Tibial nerve (tissue), 4 donors: Measurements from ENCODE around the gene DEGS2. TPM values are rescaled to one million over a fixed set of nuclear protein-coding genes. Genes with fewer than 3 reads are reported as not detected.

Experiments
- DNase-seq, 2 donors: peaks; one replicate each; pipeline ENCODE4 v3.0.0-alpha.2; 2019; ENCODE audit warnings: low spot score in 2 of 2
- H3K27ac ChIP-seq, 4 donors: fragments of 200-600 bp; sonication (generic) in 3 of 4; one replicate each; pipeline ENCODE4 v1.5.1; 2017 to 2019; ENCODE audit warnings: mild to moderate bottlenecking in 1 of 4
- H3K27me3 ChIP-seq, 2 donors: fragments of 200-600 bp; sonication (generic) in 1 of 2; one replicate each; pipeline versions ENCODE4 v1.5.1 to v1.6.0; 2017 to 2019
- H3K36me3 ChIP-seq, 3 donors: fragments of 200-600 bp; sonication (generic); one replicate each; pipeline ENCODE4 v1.5.1; 2018 to 2019
- H3K4me1 ChIP-seq, 4 donors: fragments of 200-600 bp; sonication (generic) in 3 of 4; one replicate each; pipeline ENCODE4 v1.5.1; 2017 to 2019
- H3K4me3 ChIP-seq, 4 donors: fragments of 200-600 bp; sonication (generic) in 3 of 4; one replicate each; pipeline ENCODE4 v1.5.1; 2017 to 2019; ENCODE audit warnings: mild to moderate bottlenecking in 1 of 4, moderate library complexity in 1 of 4
- H3K9me3 ChIP-seq, 4 donors: fragments of 200-600 bp; sonication (generic) in 3 of 4; one replicate each; pipeline ENCODE4 v1.5.1; 2017 to 2019
- EP300 ChIP-seq, 2 donors: sonication (generic); formaldehyde crosslinking; IDR thresholded peaks; one replicate each; pipeline ENCODE4 v1.6.1; 2017; ENCODE audit warnings: antibody characterized with exemption in 2 of 2, mild to moderate bottlenecking in 1 of 2
- POLR2A ChIP-seq, 2 donors: fragments of 450-650 bp; IDR thresholded peaks; one replicate each; pipeline ENCODE4 v1.6.1; 2017; ENCODE audit warnings: antibody characterized with exemption in 2 of 2, mild to moderate bottlenecking in 2 of 2, moderate library complexity in 2 of 2
- WGBS, 2 donors: methylation state at CpG; one replicate each; pipeline ENCODE4 v1.1.5; 2018; 5-methylcytosine and 5-hydroxymethylcytosine counted together
- total RNA-seq, 4 donors: library from RNA; depleted of rRNA; stranded (reverse); fragments of >200 nt; gene quantifications; one replicate each; pipeline ENCODE4 v1.1.0, GENCODE V29; 2016
- TF ChIP-seq, protein P1 (sequence below), 5 experiments: fragments of 200-600 bp in 3 of 5; fragments of 450-650 bp in 2 of 5; sonication (generic) in 3 of 5; IDR thresholded peaks; one replicate each; pipeline ENCODE4 v1.5.1; 2016 to 2019; ENCODE audit warnings: antibody characterized with exemption in 5 of 5, mild to moderate bottlenecking in 3 of 5, moderate library complexity in 2 of 5

Gene DEGS2
- total RNA-seq, 4 donors from 2014 or later, result 1.3 to 5.1 (median 1.8) TPM

DNA sequence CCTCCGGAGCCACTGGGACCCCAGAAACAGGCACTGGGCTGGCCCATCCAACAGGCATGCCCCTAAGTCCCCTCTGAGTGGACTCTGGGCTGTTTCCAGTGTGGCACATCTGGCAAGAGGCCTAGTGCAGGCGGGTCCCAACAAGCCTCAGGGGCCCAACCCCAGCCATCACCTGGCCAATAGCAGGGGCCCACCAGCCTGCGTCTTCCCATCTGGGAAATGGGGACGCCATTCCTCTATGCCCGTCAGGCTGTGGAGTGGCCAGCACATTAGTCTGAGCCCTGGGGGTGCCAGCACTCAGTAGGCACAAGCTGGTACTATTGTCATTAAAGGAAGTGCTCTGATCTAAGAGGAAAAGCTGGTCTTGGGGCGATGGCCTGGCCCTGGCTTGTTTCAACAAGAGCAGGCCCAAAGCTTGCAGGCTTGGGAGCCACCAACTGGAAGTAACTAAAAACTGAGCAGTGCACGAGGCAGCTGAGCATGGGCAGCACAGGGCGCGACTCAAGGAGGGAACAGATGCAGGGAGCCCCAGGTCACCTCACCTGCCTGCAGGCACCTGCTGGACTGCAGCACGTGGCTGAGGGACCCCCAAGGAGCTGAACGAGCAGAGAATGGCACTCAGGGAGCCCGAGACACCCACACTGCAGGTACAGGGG lies 8.4 kb downstream of the DEGS2 start:
- no peak overlapping the region for H3K4me3 ChIP-seq
- 72 to 78% methylated on average over 10 to 11 of the region's 12 CpGs for WGBS, 2 donors
- no peaks in the 10 kb centered on the region for H3K36me3 ChIP-seq
- peak overlapping the region in 1 of 4 donors; percentile 31 for H3K27ac ChIP-seq
- peaks cover 0 to 11% (median 4%) of the 10 kb centered on the region in 4 donors for H3K4me1 ChIP-seq
- peaks cover 0 to 9% of the 10 kb centered on the region in 2 donors for H3K27me3 ChIP-seq
- DNase-seq, result no peak
- TF ChIP-seq, protein P1, sequence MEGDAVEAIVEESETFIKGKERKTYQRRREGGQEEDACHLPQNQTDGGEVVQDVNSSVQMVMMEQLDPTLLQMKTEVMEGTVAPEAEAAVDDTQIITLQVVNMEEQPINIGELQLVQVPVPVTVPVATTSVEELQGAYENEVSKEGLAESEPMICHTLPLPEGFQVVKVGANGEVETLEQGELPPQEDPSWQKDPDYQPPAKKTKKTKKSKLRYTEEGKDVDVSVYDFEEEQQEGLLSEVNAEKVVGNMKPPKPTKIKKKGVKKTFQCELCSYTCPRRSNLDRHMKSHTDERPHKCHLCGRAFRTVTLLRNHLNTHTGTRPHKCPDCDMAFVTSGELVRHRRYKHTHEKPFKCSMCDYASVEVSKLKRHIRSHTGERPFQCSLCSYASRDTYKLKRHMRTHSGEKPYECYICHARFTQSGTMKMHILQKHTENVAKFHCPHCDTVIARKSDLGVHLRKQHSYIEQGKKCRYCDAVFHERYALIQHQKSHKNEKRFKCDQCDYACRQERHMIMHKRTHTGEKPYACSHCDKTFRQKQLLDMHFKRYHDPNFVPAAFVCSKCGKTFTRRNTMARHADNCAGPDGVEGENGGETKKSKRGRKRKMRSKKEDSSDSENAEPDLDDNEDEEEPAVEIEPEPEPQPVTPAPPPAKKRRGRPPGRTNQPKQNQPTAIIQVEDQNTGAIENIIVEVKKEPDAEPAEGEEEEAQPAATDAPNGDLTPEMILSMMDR (IDR thresholded peaks at IDR 0.05), result no peak
- TF ChIP-seq EP300 (IDR thresholded peaks at IDR 0.05), result no peak
- TF ChIP-seq POLR2A (IDR thresholded peaks at IDR 0.05), result no peak
- peaks cover 0 to 15% (median 0%) of the 10 kb centered on the region in 4 donors for H3K9me3 ChIP-seq

DNA sequence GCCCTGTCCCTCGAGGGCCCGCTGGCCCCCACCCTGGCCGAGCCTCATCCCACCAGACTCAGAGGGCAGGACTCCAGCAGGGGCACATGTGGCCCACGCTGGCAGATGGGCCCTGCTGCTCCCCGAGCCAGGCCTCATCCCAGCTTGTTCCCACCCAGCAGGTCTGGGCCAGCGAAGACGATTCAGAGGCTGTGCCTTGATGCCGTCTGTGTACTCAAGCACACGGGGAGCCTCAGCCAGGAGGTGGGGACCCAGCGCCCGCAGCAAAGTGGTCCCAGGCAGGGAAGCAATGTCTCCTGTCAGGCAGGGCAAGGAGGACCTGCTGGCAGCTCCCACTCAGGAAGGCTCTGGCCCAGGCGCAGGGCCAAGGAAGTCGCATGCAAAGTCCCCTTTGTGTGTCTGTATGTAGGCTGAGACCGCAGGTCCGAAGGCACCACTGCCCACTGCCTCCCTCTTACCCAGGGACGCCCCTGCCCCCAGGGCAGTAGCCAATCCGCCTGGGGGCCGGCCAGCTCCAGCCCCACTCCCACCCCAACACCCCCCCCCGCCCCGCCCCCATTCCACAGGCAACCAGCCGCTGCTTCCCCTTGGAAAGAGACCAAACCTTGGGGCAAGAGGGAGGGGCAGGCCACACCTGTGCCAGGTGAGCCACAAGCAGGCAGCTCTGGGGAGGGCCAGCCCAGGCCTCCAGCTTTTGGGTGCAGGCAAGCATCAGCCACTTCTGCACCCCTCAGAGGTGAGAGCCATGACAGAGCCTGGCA lies 9.4 kb downstream of the DEGS2 start:
- WGBS, 2 donors, result 41 to 45% methylated on average over 7 to 12 of the region's 21 CpGs
- peaks cover 0 to 9% of the 10 kb centered on the region in 2 donors for H3K27me3 ChIP-seq
- peaks cover 0 to 11% (median 0%) of the 10 kb centered on the region in 4 donors for H3K9me3 ChIP-seq
- H3K36me3 ChIP-seq, result peaks cover 0 to 3% (median 0%) of the 10 kb centered on the region in 3 donors
- TF ChIP-seq, protein P1 (IDR thresholded peaks at IDR 0.05), result no peak
- TF ChIP-seq EP300 (IDR thresholded peaks at IDR 0.05) (no peak), POLR2A (IDR thresholded peaks at IDR 0.05) (no peak)
- no peak for DNase-seq
- peaks cover 0 to 11% (median 4%) of the 10 kb centered on the region in 4 donors for H3K4me1 ChIP-seq
- no peak overlapping the region for H3K4me3 ChIP-seq
- no peak overlapping the region for H3K27ac ChIP-seq

DNA sequence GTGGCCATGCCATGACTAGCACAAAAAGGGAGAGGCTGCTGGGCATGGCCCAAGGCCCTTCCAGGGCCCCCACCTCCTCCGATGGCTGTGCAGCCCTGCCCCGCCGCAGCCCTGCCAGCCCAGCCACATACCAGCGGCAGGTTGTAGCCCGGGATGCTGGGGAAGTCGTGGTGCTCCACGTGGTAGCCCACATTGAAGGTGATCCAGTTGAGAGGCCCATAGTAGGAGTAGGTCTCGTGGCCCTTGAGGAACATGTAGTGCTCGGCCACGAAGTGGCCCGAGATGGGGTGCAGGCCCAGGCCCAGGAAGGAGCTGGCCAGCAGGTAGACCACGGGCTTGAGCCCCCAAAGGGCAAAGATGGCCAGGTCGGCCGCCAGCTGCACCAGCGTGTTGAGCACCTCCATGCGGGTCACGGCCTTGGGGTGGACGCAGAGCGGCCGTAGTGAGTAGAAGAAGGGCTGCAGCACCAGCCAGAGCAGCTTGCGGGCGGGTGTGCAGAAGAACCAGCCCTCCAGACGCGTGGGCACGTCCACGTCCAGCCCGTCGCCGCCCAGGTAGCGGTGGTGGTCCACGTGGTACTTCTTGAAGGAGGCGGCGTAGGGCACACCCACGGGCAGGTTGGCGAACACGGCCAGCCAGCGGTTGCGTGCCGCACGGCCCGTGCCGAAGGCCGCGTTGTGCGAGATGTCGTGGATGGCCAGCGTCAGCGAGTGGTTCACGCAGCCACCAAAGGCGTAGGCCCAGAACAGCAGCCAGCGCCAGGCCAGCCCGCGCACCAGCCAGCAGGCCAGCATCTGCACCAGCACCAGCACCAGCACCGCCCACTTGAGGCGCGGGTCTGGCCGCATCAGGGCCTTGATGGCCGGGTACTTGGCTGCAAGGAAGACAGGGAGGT lies 10.4 kb downstream of the DEGS2 start:
- no peak for DNase-seq
- Histone ChIP-seq H3K27me3 (peaks cover 0 to 9% of the 10 kb centered on the region in 2 donors), H3K27ac (no peak overlapping the region)

DNA sequence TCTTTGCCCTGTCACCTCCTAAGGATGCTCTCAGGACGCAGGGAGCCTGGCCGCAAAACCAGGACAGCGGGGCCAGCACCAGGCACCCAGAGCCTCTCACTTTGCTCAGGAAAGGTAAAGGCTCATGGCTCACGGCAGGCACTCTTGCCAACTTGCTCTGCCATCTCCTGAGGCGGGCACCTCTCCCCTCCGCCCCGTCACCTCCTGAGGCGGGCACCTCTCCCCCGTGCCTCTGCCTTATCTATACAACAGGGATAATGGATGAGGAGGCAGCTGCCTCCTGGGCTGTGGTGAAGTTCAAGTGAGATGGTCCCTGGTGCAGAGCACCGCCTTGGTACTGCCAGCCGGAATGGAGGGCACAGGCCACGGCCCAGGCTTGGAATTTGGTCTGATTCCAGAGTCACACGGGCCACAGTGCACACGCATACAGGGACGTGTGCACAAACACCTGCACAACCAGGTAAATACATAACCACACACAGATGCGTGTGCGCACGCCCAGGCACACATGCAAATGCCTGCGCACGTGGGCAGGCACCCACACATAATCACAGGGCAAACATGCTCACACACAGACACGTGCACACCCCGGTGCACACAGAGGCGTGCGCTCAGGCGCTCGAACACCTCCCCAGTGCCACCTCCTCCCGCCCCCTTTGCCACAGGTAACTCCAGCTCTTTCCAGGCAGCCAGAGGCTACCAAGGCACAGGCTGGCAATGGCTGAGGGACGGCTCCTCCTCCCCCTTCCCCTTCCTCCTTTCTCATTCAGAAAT lies 11.6 kb downstream of the DEGS2 start:
- peaks cover 0 to 9% of the 10 kb centered on the region in 2 donors for H3K27me3 ChIP-seq
- no peaks in the 10 kb centered on the region for H3K9me3 ChIP-seq
- TF ChIP-seq POLR2A (IDR thresholded peaks at IDR 0.05), result no peak
- TF ChIP-seq, protein P1 (IDR thresholded peaks at IDR 0.05), result no peak
- TF ChIP-seq EP300 (IDR thresholded peaks at IDR 0.05), result no peak
- 72 to 75% methylated on average over 20 to 28 of the region's 28 CpGs for WGBS, 2 donors
- peaks cover 0 to 24% (median 0%) of the 10 kb centered on the region in 3 donors for H3K36me3 ChIP-seq
- no peak overlapping the region for H3K4me3 ChIP-seq
- peaks cover 0 to 16% (median 6%) of the 10 kb centered on the region in 4 donors for H3K4me1 ChIP-seq
- H3K27ac ChIP-seq, result peak overlapping the region in 1 of 4 donors; percentile 75
- DNase-seq, result no peak

More for the DNA sequence above, 10.4 kb downstream of the DEGS2 start:
- peaks cover 0 to 12% (median 0%) of the 10 kb centered on the region in 3 donors for H3K36me3 ChIP-seq
- H3K9me3 ChIP-seq, result peaks cover 0 to 2% (median 0%) of the 10 kb centered on the region in 4 donors
- peaks cover 0 to 15% (median 6%) of the 10 kb centered on the region in 4 donors for H3K4me1 ChIP-seq
- 93 to 94% methylated on average over 42 to 55 of the region's 58 CpGs for WGBS, 2 donors
- TF ChIP-seq EP300 (IDR thresholded peaks at IDR 0.05), result no peak
- no peak for TF ChIP-seq POLR2A (IDR thresholded peaks at IDR 0.05)
- no peak overlapping the region for H3K4me3 ChIP-seq
